IgD-negative memory B cell (primary cell): ENCODE data around the gene RIPK4. TPM values are rescaled to one million over a fixed set of nuclear protein-coding genes. Genes with fewer than 3 reads are reported as not detected.

ENCODE experiments used
- H3K27ac Mint-ChIP-seq, 3 donors: one replicate each; pipeline ENCODE4 v1.8.0; 2020 to 2022; ENCODE audit warnings: mild to moderate bottlenecking in 3 of 3, mixed read lengths in 3 of 3, moderate library complexity in 1 of 3
- H3K27me3 Mint-ChIP-seq: one replicate; pipeline ENCODE4 v1.8.0; 2021; ENCODE audit warnings: mixed read lengths
- H3K36me3 Mint-ChIP-seq: one replicate; pipeline ENCODE4 v1.8.0; 2020; ENCODE audit warnings: mild to moderate bottlenecking, mixed read lengths
- H3K4me1 Mint-ChIP-seq, 3 donors: one replicate each; pipeline ENCODE4 v1.8.0; 2020 to 2022; ENCODE audit warnings: mixed read lengths in 3 of 3, mild to moderate bottlenecking in 1 of 3
- H3K4me3 Mint-ChIP-seq, 4 donors: one replicate each; pipeline ENCODE4 v1.8.0; 2020 to 2022; ENCODE audit warnings: mild to moderate bottlenecking in 4 of 4, mixed read lengths in 4 of 4, moderate library complexity in 3 of 4
- H3K9me3 Mint-ChIP-seq, 3 donors: one replicate each; pipeline ENCODE4 v1.8.0; 2020 to 2021; ENCODE audit warnings: mixed read lengths in 3 of 3, mild to moderate bottlenecking in 1 of 3
- polyA plus RNA-seq: library from polyadenylated mRNA; unstranded; fragments of 300-500 nt; fragmentation: Illumina TruSeq; gene quantifications from one replicate; pipeline ENCODE4 v1.2.3, GENCODE V29; 2021

Gene RIPK4
- polyA plus RNA-seq, result not detected

GRCh38 chr21:41766883-41767605, at the start of gene RIPK4:
TSS of gene RIPK4 (minus strand) at chr21:41767052. CDS start at chr21:41767041, 11 bp downstream.
- Mint-ChIP-seq H3K4me1 (peaks cover 20 to 33% (median 20%) of the 10 kb centered on the region in 3 donors), H3K27ac (peak within 1 kb of the TSS in 2 of 3 donors; percentile 45 to 76), H3K4me3 (peak within 1 kb of the TSS; percentile 74 to 90 (median 82)), H3K36me3 (no peaks in the 10 kb centered on the region), H3K27me3 (peaks cover 72% of the 10 kb centered on the region), H3K9me3 (peaks cover 0 to 5% (median 0%) of the 10 kb centered on the region in 3 donors)

DNA sequence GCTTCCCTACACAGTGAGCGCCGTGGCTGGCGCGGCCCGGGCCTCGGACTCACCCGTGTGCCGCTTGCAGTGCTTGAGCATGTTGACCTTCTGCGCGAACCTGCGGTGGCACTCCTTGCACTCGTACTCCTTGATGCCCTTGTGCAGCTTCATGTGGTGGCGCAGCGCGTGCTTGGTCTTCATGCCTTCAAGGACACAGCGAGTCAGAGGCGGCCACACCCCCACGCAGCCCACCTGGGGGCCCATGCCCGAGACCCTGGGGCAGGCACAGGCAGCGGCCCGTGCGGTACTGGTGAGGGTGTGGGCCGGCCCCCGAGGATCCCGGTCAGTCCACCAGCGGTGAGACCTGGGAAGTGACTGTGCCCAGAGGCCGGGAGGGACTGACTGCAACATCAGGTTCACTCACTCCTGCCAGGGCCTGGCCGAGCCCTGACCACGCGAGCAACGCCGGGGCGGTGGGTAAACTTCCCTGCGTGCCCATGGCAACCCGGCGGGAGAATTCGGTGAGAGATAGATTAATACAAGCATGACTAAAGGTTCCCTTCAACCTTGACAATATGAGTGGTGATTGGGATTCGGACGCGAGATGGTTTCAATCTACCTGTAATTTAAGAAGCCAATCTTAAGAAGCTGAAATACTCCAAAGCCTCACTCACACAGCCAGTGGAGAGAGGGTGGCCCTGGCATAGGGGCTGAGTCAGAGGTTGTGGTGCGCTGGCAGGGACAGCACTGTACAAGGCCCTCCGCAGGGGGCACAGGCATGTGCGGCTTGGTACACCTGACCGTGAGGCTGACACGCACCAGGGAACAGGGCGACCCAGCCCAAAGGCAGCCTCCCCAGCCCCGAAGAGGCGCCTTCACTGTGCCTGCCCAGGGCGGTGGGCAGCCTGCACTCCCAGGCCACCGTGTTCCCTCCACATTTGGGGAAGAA, 49.1 kb upstream of the RIPK4 start:
- no peak overlapping the region for H3K27ac Mint-ChIP-seq
- H3K9me3 Mint-ChIP-seq, result no peaks in the 10 kb centered on the region
- H3K4me1 Mint-ChIP-seq, result peaks cover 6 to 10% (median 8%) of the 10 kb centered on the region in 3 donors
- H3K4me3 Mint-ChIP-seq, result no peak overlapping the region
- no peaks in the 10 kb centered on the region for H3K27me3 Mint-ChIP-seq
- peaks cover 1% of the 10 kb centered on the region for H3K36me3 Mint-ChIP-seq

- Mint-ChIP-seq H3K9me3 (no peaks in the 10 kb centered on the region), H3K4me3 (no peak overlapping the region), H3K27ac (peak overlapping the region in 1 of 3 donors; percentile 48), H3K36me3 (peaks cover 3% of the 10 kb centered on the region), H3K27me3 (no peaks in the 10 kb centered on the region), H3K4me1 (peaks cover 6 to 10% (median 8%) of the 10 kb centered on the region in 3 donors)
Measured at GRCh38 chr21:41813226-41813625, 46.4 kb upstream of the RIPK4 start.

GRCh38 chr21:41812679-41813078, 45.8 kb upstream of the RIPK4 start:
- Mint-ChIP-seq H3K4me3 (no peak overlapping the region), H3K27me3 (no peaks in the 10 kb centered on the region), H3K36me3 (peaks cover 5% of the 10 kb centered on the region)

DNA sequence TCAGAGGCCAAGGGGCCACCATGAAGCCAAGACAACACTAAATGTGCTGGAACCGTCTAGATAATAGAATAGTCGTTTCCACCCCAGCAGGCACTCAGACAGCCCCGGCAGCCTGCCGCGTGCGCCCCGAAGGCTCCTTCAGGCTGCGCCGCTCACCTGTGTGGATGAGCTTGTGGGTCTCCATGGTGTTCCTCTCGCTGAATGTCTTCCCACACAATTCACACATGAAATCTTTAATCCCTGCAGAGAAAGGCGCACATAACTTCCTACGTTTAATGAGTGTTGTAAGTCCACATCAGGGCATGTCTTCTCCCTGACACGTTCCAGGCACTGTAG, 43.7 kb upstream of the RIPK4 start:
- Mint-ChIP-seq H3K9me3 (no peaks in the 10 kb centered on the region), H3K36me3 (peaks cover 8% of the 10 kb centered on the region), H3K27me3 (no peaks in the 10 kb centered on the region), H3K27ac (no peak overlapping the region), H3K4me3 (no peak overlapping the region), H3K4me1 (peaks cover 0 to 1% (median 0%) of the 10 kb centered on the region in 3 donors)

More at GRCh38 chr21:41812679-41813078, 45.8 kb upstream of the RIPK4 start:
- Mint-ChIP-seq H3K9me3 (no peaks in the 10 kb centered on the region), H3K4me1 (peaks cover 6 to 10% (median 8%) of the 10 kb centered on the region in 3 donors), H3K27ac (no peak overlapping the region)

- Mint-ChIP-seq H3K27me3 (no peaks in the 10 kb centered on the region), H3K9me3 (no peaks in the 10 kb centered on the region), H3K4me3 (no peak overlapping the region), H3K27ac (no peak overlapping the region), H3K36me3 (peaks cover 8% of the 10 kb centered on the region), H3K4me1 (peaks cover 0 to 1% (median 0%) of the 10 kb centered on the region in 3 donors)
Measured at GRCh38 chr21:41809891-41810596, 43.2 kb upstream of the RIPK4 start.

GRCh38 chr21:41808846-41809245, 42.0 kb upstream of the RIPK4 start:
- Mint-ChIP-seq H3K4me3 (no peak overlapping the region), H3K27ac (no peak overlapping the region), H3K27me3 (no peaks in the 10 kb centered on the region), H3K36me3 (peaks cover 8% of the 10 kb centered on the region), H3K4me1 (peaks cover 0 to 1% (median 0%) of the 10 kb centered on the region in 3 donors), H3K9me3 (no peaks in the 10 kb centered on the region)

DNA sequence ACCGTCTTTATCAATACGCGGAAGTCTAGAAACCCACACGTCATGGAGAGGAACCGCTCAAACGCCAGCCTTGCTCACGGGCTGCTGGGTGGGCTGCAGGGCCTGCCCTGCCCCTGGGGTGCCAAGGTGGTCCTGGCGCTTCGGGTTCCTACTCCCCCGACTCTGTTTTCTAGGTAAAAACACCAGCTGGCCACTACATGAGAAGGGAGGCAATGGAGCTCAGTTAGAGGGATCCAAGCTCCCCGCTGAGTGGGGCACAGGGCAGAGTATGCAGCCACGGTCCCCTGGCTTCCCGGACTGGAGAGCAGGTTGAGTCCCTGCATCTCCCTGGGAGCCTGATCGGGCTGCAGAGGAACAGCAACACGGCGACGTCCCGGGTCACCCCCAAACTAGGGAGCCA, 41.2 kb upstream of the RIPK4 start:
- no peaks in the 10 kb centered on the region for H3K9me3 Mint-ChIP-seq
- H3K4me3 Mint-ChIP-seq, result peak overlapping the region in 1 of 4 donors; percentile 39

DNA sequence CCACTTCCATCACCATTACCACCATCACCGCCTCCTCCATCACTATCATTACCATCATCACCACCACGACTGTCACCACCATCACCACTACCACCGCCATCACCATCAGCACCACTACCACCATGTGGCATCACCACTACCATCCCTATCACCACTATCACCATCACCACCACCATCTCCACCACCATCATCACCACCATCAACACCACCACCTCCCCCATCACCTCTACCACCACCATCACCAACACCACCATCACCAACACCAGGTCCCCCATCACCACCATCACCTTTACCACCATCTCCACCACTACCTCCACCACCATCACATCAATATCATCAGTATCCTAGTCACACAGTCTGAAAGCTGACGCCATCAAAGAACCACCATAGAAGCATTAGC, 39.9 kb upstream of the RIPK4 start:
- Mint-ChIP-seq H3K27ac (no peak overlapping the region), H3K27me3 (no peaks in the 10 kb centered on the region), H3K4me3 (no peak overlapping the region), H3K9me3 (no peaks in the 10 kb centered on the region), H3K36me3 (peaks cover 8% of the 10 kb centered on the region), H3K4me1 (peaks cover 0 to 1% (median 0%) of the 10 kb centered on the region in 3 donors)

More for the DNA sequence above, 41.2 kb upstream of the RIPK4 start:
- Mint-ChIP-seq H3K36me3 (peaks cover 8% of the 10 kb centered on the region), H3K27ac (no peak overlapping the region), H3K27me3 (no peaks in the 10 kb centered on the region), H3K4me1 (peaks cover 0 to 1% (median 0%) of the 10 kb centered on the region in 3 donors)

GRCh38 chr21:41805643-41806042, 38.8 kb upstream of the RIPK4 start:
- H3K4me3 Mint-ChIP-seq, result no peak overlapping the region
- no peaks in the 10 kb centered on the region for H3K9me3 Mint-ChIP-seq
- peaks cover 0 to 1% (median 0%) of the 10 kb centered on the region in 3 donors for H3K4me1 Mint-ChIP-seq

DNA sequence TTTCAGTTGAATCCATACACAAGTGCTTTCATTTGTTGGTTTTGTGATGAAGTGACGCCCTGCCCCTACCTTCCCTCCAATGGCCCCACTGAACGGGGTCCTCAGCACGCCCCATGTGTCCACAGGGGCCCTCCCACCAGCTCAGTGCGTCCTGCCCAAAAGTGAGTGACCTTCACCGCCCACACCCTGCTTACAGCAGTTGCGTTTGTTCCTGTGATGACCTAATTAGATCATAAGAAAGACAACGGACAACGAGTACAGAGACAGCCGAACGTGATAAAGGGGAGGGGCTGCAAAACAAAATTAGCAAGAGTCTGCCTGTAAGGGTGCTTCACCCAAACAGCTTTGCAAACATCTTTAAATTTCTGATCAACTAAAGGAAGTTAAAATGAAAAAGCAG, 38.2 kb upstream of the RIPK4 start:
- Mint-ChIP-seq H3K27ac (peak overlapping the region in 1 of 3 donors; percentile 78), H3K27me3 (no peaks in the 10 kb centered on the region), H3K4me3 (no peak overlapping the region), H3K36me3 (peaks cover 12% of the 10 kb centered on the region), H3K4me1 (peaks cover 0 to 1% (median 0%) of the 10 kb centered on the region in 3 donors), H3K9me3 (no peaks in the 10 kb centered on the region)

More at GRCh38 chr21:41805643-41806042, 38.8 kb upstream of the RIPK4 start:
- no peaks in the 10 kb centered on the region for H3K27me3 Mint-ChIP-seq
- H3K27ac Mint-ChIP-seq, result no peak overlapping the region
- H3K36me3 Mint-ChIP-seq, result peaks cover 10% of the 10 kb centered on the region

DNA sequence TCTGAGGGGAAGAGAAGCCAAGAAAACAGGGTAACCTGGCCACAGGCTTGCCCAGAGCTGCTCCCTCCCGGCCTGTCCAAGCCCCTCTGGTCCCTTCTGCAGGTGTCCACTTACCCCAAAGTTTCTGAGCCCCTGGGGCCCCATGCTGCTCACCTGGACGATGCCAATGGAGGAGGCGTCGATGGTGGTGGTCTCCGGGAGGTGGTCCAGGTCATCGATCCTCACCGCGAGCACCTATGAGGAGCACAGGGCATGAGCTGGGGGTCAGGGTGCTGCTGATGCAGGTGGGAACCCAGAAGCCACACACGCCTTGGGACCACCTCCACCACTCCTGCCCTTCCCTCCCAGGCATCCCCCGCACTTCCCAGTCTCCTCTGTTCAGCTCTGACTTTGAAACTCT, 37.5 kb upstream of the RIPK4 start:
- peaks cover 0 to 1% (median 0%) of the 10 kb centered on the region in 3 donors for H3K4me1 Mint-ChIP-seq
- H3K27ac Mint-ChIP-seq, result peak overlapping the region in 1 of 3 donors; percentile 78
- peaks cover 12% of the 10 kb centered on the region for H3K36me3 Mint-ChIP-seq
- H3K4me3 Mint-ChIP-seq, result no peak overlapping the region
- no peaks in the 10 kb centered on the region for H3K27me3 Mint-ChIP-seq
- no peaks in the 10 kb centered on the region for H3K9me3 Mint-ChIP-seq

DNA sequence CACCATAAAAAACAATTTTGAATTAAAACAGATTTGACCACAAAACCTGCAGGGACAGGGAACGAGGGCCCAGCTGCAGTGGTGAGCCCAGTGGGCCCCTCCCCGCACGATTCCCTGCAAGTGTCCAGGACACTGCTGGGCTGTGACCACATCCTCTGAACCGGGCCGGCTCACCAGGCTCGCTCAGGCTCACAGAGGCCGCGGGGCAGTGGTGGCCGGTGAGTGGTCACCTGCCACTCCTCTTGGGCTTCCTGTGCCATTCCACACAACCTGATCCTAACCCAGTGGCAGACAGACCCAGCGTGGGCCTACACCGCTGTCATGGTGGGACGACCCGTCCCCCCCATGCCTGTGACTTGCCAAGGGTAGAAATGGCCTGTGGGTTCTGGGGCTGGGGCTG, 36.5 kb upstream of the RIPK4 start:
- H3K27ac Mint-ChIP-seq, result no peak overlapping the region
- no peaks in the 10 kb centered on the region for H3K9me3 Mint-ChIP-seq
- H3K36me3 Mint-ChIP-seq, result peaks cover 12% of the 10 kb centered on the region
- H3K27me3 Mint-ChIP-seq, result no peaks in the 10 kb centered on the region
- H3K4me1 Mint-ChIP-seq, result peaks cover 0 to 1% (median 0%) of the 10 kb centered on the region in 3 donors
- no peak overlapping the region for H3K4me3 Mint-ChIP-seq

DNA sequence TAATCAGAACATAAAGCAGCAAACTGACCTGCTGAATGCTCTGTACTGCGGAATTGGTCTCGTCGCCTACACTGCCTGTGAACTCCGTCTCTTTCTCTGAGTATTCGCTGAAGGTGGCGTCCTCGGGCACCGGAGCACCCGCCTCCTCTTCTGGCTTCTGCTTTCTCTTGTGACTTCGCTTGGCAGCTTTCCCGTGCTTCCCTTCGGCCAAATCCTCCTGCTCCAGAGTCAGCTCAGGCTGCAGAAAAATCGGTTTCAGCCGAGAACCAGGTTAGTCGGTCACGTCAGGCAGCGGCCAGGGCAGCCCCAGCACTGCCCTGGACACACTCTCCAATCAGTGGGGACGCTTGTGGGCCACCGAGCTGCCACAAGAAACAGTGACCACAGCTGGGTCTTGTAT, 35.8 kb upstream of the RIPK4 start:
- Mint-ChIP-seq H3K4me3 (no peak overlapping the region), H3K9me3 (no peaks in the 10 kb centered on the region), H3K4me1 (peaks cover 0 to 1% (median 0%) of the 10 kb centered on the region in 3 donors), H3K27me3 (no peaks in the 10 kb centered on the region), H3K27ac (no peak overlapping the region), H3K36me3 (peaks cover 16% of the 10 kb centered on the region)

- Mint-ChIP-seq H3K27me3 (no peaks in the 10 kb centered on the region), H3K9me3 (no peaks in the 10 kb centered on the region), H3K36me3 (peaks cover 16% of the 10 kb centered on the region), H3K27ac (no peak overlapping the region), H3K4me3 (no peak overlapping the region), H3K4me1 (peaks cover 0 to 1% (median 0%) of the 10 kb centered on the region in 3 donors)
Measured at GRCh38 chr21:41802198-41802584, 35.3 kb upstream of the RIPK4 start.
